HCT116 (cell line): Measurements from ENCODE around the gene ACTL7B. TPM values are rescaled to one million over a fixed set of nuclear protein-coding genes. Genes with fewer than 3 reads are reported as not detected.

Source experiments
- ATAC-seq: fragments of 200-7000 bp; cut with Tn5 transposase; 2 replicates; pipeline ENCODE4 v1.9.1; 2020; ENCODE audit warnings: mild to moderate bottlenecking, moderate library complexity
- BruUV-seq: library from RNA; stranded (reverse); fragments of 400-500 nt; replicated peaks from 2 replicates; lab custom pipeline; 2021; lab: Mats Ljungman, UMichigan
- CTCF ChIA-PET: fragments of 300-600 bp; sonication (Branson Sonifier 250); formaldehyde crosslinking; loops from one replicate; lab custom pipeline; 2021; ENCODE audit warnings: antibody characterized with exemption; lab: Charles Lee
- POLR2A ChIA-PET: fragments of 300-600, 350-600 bp; sonication (Branson Sonifier 250); formaldehyde crosslinking; loops from one replicate; lab custom pipeline; 2021; ENCODE audit warnings: antibody characterized with exemption; lab: Charles Lee
- RAD21 ChIA-PET, 2 experiments: fragments of 300-600 bp; sonication (Branson Sonifier 250); formaldehyde crosslinking; loops; one replicate each; lab custom pipeline; 2023; ENCODE audit warnings: low total read pairs in 2 of 2; ENCODE audit not compliant: uncharacterized antibody in 2 of 2, unreplicated experiment in 2 of 2, low non-redundant PET in 1 of 2; lab: Charles Lee
- DNase-seq: peaks from one replicate; pipeline ENCODE4 v3.0.0-alpha.2; 2010; ENCODE audit warnings: low read depth, low spot score
- H2AFZ ChIP-seq: fragments of 200-600 bp; shearing (Covaris generic), sonication (generic); 2 replicates; pipeline ENCODE4 v1.6.1; 2017; ENCODE audit warnings: low read depth, mixed run types, mixed read lengths, antibody characterized with exemption, low read length; ENCODE audit not compliant: poor library complexity, severe bottlenecking
- H3K27ac ChIP-seq: 2 replicates; pipeline ENCODE4 v1.5.1; 2012; ENCODE audit warnings: low read depth, low read length
- H3K27me3 ChIP-seq: fragments of 200-600 bp; sonication (generic); 2 replicates; pipeline ENCODE4 v1.6.1; 2016; ENCODE audit warnings: mixed run types, low read length, mixed read lengths; ENCODE audit not compliant: insufficient read depth
- H3K36me3 ChIP-seq, 2 experiments: fragments of 200-500 bp in 1 of 2; fragments of 200-600 bp in 1 of 2; sonication (Bioruptor generic) in 1 of 2; sonication (generic) in 1 of 2; 2 replicates each; pipeline versions ENCODE4 v1.5.1 to v1.6.1; 2014 to 2016; ENCODE audit warnings: low read length in 2 of 2, inconsistent platforms in 1 of 2, mixed read lengths in 1 of 2, mixed run types in 1 of 2; ENCODE audit not compliant: insufficient read depth in 2 of 2, control insufficient read depth in 1 of 2
- H3K4me1 ChIP-seq, 2 experiments: fragments of 200-600 bp in 1 of 2; sonication (generic) in 1 of 2; 2 replicates each; pipeline versions ENCODE4 v1.5.1 to v1.6.1; 2012 to 2017; ENCODE audit warnings: low read length in 2 of 2, inconsistent platforms in 1 of 2, mild to moderate bottlenecking in 1 of 2, mixed read lengths in 1 of 2, mixed run types in 1 of 2, moderate library complexity in 1 of 2; ENCODE audit not compliant: insufficient read depth in 2 of 2, control insufficient read depth in 1 of 2
- H3K4me2 ChIP-seq: fragments of 200-600 bp; sonication (generic); 2 replicates; pipeline ENCODE4 v1.6.1; 2017; ENCODE audit warnings: mixed run types, low read length, mixed read lengths
- H3K4me3 ChIP-seq, 2 experiments: fragments of 200-600 bp in 1 of 2; sonication (generic) in 1 of 2; replicated peaks in 1 of 2; 2 replicates each; pipeline ENCODE4 v1.5.1; 2011 to 2016; ENCODE audit warnings: low read length in 2 of 2, control low read depth in 1 of 2, low read depth in 1 of 2, mild to moderate bottlenecking in 1 of 2, mixed read lengths in 1 of 2, mixed run types in 1 of 2
- H3K79me2 ChIP-seq: fragments of 200-600 bp; sonication (generic); 2 replicates; pipeline ENCODE4 v1.6.1; 2017; ENCODE audit warnings: mild to moderate bottlenecking, mixed run types, low read length, moderate library complexity, mixed read lengths; ENCODE audit not compliant: insufficient read depth
- H3K9ac ChIP-seq: fragments of 200-600 bp; sonication (generic); 2 replicates; pipeline ENCODE4 v1.6.1; 2016; ENCODE audit warnings: low read length, mixed read lengths
- H3K9me2 ChIP-seq: fragments of 200-600 bp; sonication (generic), shearing (Covaris generic); 2 replicates; pipeline ENCODE4 v1.6.1; 2017; ENCODE audit warnings: mixed run types, mild to moderate bottlenecking, moderate library complexity; ENCODE audit not compliant: insufficient read depth
- H3K9me3 ChIP-seq, 2 experiments: fragments of 200-500 bp in 1 of 2; fragments of 200-600 bp in 1 of 2; sonication (Bioruptor generic) in 1 of 2; sonication (generic) in 1 of 2; 2 replicates each; pipeline ENCODE4 v1.6.1; 2014 to 2017; ENCODE audit warnings: low read length in 2 of 2, mixed read lengths in 2 of 2, inconsistent platforms in 1 of 2, low read depth in 1 of 2, mild to moderate bottlenecking in 1 of 2, mixed run types in 1 of 2, moderate library complexity in 1 of 2; ENCODE audit not compliant: control insufficient read depth in 1 of 2, insufficient read depth in 1 of 2
- H4K20me1 ChIP-seq: fragments of 200-600 bp; sonication (generic), shearing (Covaris generic); 2 replicates; pipeline ENCODE4 v1.6.1; 2017; ENCODE audit warnings: mixed run types, mild to moderate bottlenecking, moderate library complexity; ENCODE audit not compliant: insufficient read depth
- ATF3 ChIP-seq: IDR thresholded peaks from 2 replicates; pipeline ENCODE4 v1.6.1; 2012
- CEBPB ChIP-seq: IDR thresholded peaks from 2 replicates; pipeline ENCODE4 v1.6.1; 2012; ENCODE audit warnings: low read depth
- EGR1 ChIP-seq: IDR thresholded peaks from 2 replicates; pipeline ENCODE4 v1.6.1; 2012; ENCODE audit warnings: low read depth
- EZH2 ChIP-seq: fragments of 200-600 bp; sonication (generic); IDR thresholded peaks from 2 replicates; pipeline ENCODE4 v1.6.1; 2017; ENCODE audit warnings: antibody characterized with exemption, mixed run types
- FOSL1 ChIP-seq: IDR thresholded peaks from 2 replicates; pipeline ENCODE4 v1.6.1; 2012; ENCODE audit warnings: low read depth
- MAX ChIP-seq: IDR thresholded peaks from 2 replicates; pipeline ENCODE4 v1.6.1; 2012
- SP1 ChIP-seq: IDR thresholded peaks from 2 replicates; pipeline ENCODE4 v1.6.1; 2012; ENCODE audit warnings: low read depth
- SRF ChIP-seq: IDR thresholded peaks from 2 replicates; pipeline ENCODE4 v1.6.1; 2012; ENCODE audit warnings: low read depth
- TCF7L2 ChIP-seq: IDR thresholded peaks from 2 replicates; pipeline ENCODE4 v1.7.0; 2011; ENCODE audit warnings: borderline replicate concordance, inconsistent platforms; ENCODE audit not compliant: insufficient read depth, insufficient read length; ENCODE audit errors: extremely low read depth
- YY1 ChIP-seq: IDR thresholded peaks from 2 replicates; pipeline ENCODE4 v1.6.1; 2011; ENCODE audit warnings: low read length, low read depth, moderate library complexity, mild to moderate bottlenecking; ENCODE audit not compliant: insufficient replicate concordance; ENCODE audit errors: extremely low read depth
- ZBTB33 ChIP-seq: IDR thresholded peaks from 2 replicates; pipeline ENCODE4 v1.6.1; 2011; ENCODE audit warnings: mild to moderate bottlenecking, low read length, moderate library complexity; ENCODE audit not compliant: insufficient replicate concordance; ENCODE audit errors: extremely low read depth
- ZFX ChIP-seq: fragments of 450-650 bp; IDR thresholded peaks from 2 replicates; pipeline ENCODE4 v1.6.1; 2017
- ZNF274 ChIP-seq: fragments of 200-500 bp; sonication (Bioruptor generic); IDR thresholded peaks from 2 replicates; pipeline ENCODE4 v1.6.1; 2014; ENCODE audit warnings: mild to moderate bottlenecking, low read depth, low read length, inconsistent platforms
- intact Hi-C: fragments of 100-400 bp; cut with micrococcal nuclease; formaldehyde crosslinking; loops from 2 replicates; pipeline ENCODE4 v1.10.0; 2022
- total RNA-seq: library from RNA; stranded (reverse); gene quantifications from one replicate; pipeline ENCODE4 v1.2.1, GENCODE V29; 2021; ENCODE audit not compliant: unreplicated experiment

Gene ACTL7B
- total RNA-seq, 1 experiment from 2014 or later: not detected

GRCh38 chr9:108867829-108868228 lies 12.0 kb upstream of the ACTL7B start:
- intact Hi-C loops: no loop called here
- ChIA-PET RAD21 (no interaction called here), POLR2A (no interaction called here), CTCF (no interaction called here)
- Histone ChIP-seq H2AFZ (no peak overlapping the region), H3K4me3 (no peak overlapping the region), H3K27me3 (no peaks in the 10 kb centered on the region), H4K20me1 (no peaks in the 10 kb centered on the region), H3K36me3 (peaks cover 2 to 19% of the 10 kb centered on the region in 2 experiments; a peak in 1 of 4 replicates), H3K4me1 (peaks cover 3 to 18% of the 10 kb centered on the region in 2 experiments; a peak in 2 of 4 replicates), H3K4me2 (no peak overlapping the region), H3K79me2 (no peaks in the 10 kb centered on the region), H3K9ac (no peak overlapping the region), H3K9me3 (no peaks in the 10 kb centered on the region), H3K27ac (no peak overlapping the region), H3K9me2 (no peaks in the 10 kb centered on the region)
- no peak for TF ChIP-seq ZBTB33
- no peak for TF ChIP-seq SRF
- TF ChIP-seq EZH2: no peak
- no peak for TF ChIP-seq CEBPB
- TF ChIP-seq MAX: no peak
- no peak for TF ChIP-seq EGR1
- no peak for TF ChIP-seq ZNF274
- no peak for TF ChIP-seq ZFX
- no peak for TF ChIP-seq ATF3
- no peak for TF ChIP-seq TCF7L2
- no peak for TF ChIP-seq YY1
- no peak for TF ChIP-seq SP1
- no peak for TF ChIP-seq FOSL1
- DNase-seq (no peak), ATAC-seq (no peak)
- no TSS peak for BruUV-seq
